Peyer's patch (tissue), 4 donors: ENCODE data around the gene CFAP20DC. TPM values are rescaled to one million over a fixed set of nuclear protein-coding genes. Genes with fewer than 3 reads are reported as not detected.

Experiments
- DNase-seq, 3 donors: peaks; one replicate each; pipeline ENCODE4 v3.0.0-alpha.2; 2017 to 2019
- H3K27ac ChIP-seq, 4 donors: fragments of 200-600 bp; sonication (generic); one replicate each; pipeline ENCODE4 v1.5.1; 2016 to 2019
- H3K27me3 ChIP-seq, 2 donors: fragments of 200-600 bp; sonication (generic); one replicate each; pipeline ENCODE4 v1.5.1; 2019
- H3K36me3 ChIP-seq, 3 donors: fragments of 200-600 bp; sonication (generic); one replicate each; pipeline ENCODE4 v1.5.1; 2016 to 2019
- H3K4me1 ChIP-seq, 4 donors: fragments of 200-600 bp; sonication (generic); one replicate each; pipeline ENCODE4 v1.5.1; 2016 to 2019
- H3K4me3 ChIP-seq, 4 donors: fragments of 200-600 bp; sonication (generic); 1 replicate in 3 of 4; 2 replicates in 1 of 4; pipeline ENCODE4 v1.5.1; 2016 to 2019; ENCODE audit warnings: mild to moderate bottlenecking in 1 of 4
- H3K9me3 ChIP-seq, 4 donors: fragments of 200-600 bp; sonication (generic); one replicate each; pipeline ENCODE4 v1.5.1; 2016 to 2019; ENCODE audit warnings: mild to moderate bottlenecking in 1 of 4
- CTCF ChIP-seq, 6 experiments: fragments of 450-650 bp in 4 of 6; fragments of 200-600 bp in 2 of 6; sonication (generic) in 1 of 6; IDR thresholded peaks; one replicate each; pipeline ENCODE4 v1.5.1; 2017 to 2019; ENCODE audit warnings: antibody characterized with exemption in 6 of 6, mild to moderate bottlenecking in 3 of 6, moderate library complexity in 1 of 6
- POLR2A ChIP-seq, 2 donors: fragments of 450-650 bp; IDR thresholded peaks; one replicate each; pipeline ENCODE4 v1.5.1; 2017; ENCODE audit warnings: antibody characterized with exemption in 2 of 2, mild to moderate bottlenecking in 2 of 2, moderate library complexity in 2 of 2
- total RNA-seq, 4 donors: library from RNA; depleted of rRNA; stranded (reverse); fragments of >200 nt; gene quantifications; one replicate each; pipeline ENCODE4 v1.1.0, GENCODE V29; 2016

CFAP20DC gene
- total RNA-seq, 4 donors from 2014 or later, result not detected

- Histone ChIP-seq H3K4me1 (no peaks in the 10 kb centered on the region), H3K9me3 (no peaks in the 10 kb centered on the region), H3K27me3 (no peaks in the 10 kb centered on the region), H3K36me3 (no peaks in the 10 kb centered on the region), H3K4me3 (no peak overlapping the region), H3K27ac (no peak overlapping the region)
- no peak for DNase-seq
- TF ChIP-seq POLR2A (IDR thresholded peaks at IDR 0.05), result no peak
- TF ChIP-seq CTCF (IDR thresholded peaks at IDR 0.05), result no peak
Measured at GRCh38 chr3:58784888-58785287, 264.9 kb downstream of the CFAP20DC start.

GRCh38 chr3:58784425-58784824, 265.4 kb downstream of the CFAP20DC start:
- Histone ChIP-seq H3K9me3 (no peaks in the 10 kb centered on the region), H3K27ac (no peak overlapping the region), H3K4me3 (no peak overlapping the region), H3K27me3 (no peaks in the 10 kb centered on the region), H3K4me1 (no peaks in the 10 kb centered on the region), H3K36me3 (no peaks in the 10 kb centered on the region)
- TF ChIP-seq CTCF (IDR thresholded peaks at IDR 0.05) (no peak), POLR2A (IDR thresholded peaks at IDR 0.05) (no peak)
- no peak for DNase-seq

- TF ChIP-seq POLR2A (IDR thresholded peaks at IDR 0.05) (no peak), CTCF (IDR thresholded peaks at IDR 0.05) (no peak)
- Histone ChIP-seq H3K4me1 (no peaks in the 10 kb centered on the region), H3K9me3 (no peaks in the 10 kb centered on the region), H3K36me3 (no peaks in the 10 kb centered on the region), H3K27me3 (no peaks in the 10 kb centered on the region), H3K27ac (no peak overlapping the region), H3K4me3 (no peak overlapping the region)
- no peak for DNase-seq
Measured at GRCh38 chr3:58783845-58784244, 266.0 kb downstream of the CFAP20DC start.

DNA sequence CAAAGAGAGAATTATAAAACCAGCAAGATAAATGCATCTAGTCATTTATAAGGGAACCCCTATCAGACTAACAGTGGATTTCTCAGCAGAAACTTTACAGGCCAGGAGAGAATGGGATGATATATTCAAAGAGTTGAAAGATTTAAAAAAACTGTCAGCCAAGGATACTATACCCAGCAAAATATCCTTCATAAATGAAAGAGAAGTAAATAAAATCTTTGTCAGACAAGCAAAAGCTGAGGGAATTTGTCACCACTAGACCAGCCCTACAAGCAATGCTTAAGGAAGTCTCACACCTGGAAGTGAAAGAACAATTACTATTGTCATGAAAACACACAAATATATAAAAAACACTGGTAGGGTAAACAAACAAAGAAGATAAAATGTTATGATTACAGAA, 269.9 kb downstream of the CFAP20DC start:
- H3K4me3 ChIP-seq, result no peak overlapping the region
- H3K4me1 ChIP-seq, result no peaks in the 10 kb centered on the region
- H3K27ac ChIP-seq, result no peak overlapping the region
- DNase-seq, result no peak
- no peaks in the 10 kb centered on the region for H3K27me3 ChIP-seq
- no peak for TF ChIP-seq POLR2A (IDR thresholded peaks at IDR 0.05)
- TF ChIP-seq CTCF (IDR thresholded peaks at IDR 0.05), result no peak
- H3K9me3 ChIP-seq, result no peaks in the 10 kb centered on the region
- no peaks in the 10 kb centered on the region for H3K36me3 ChIP-seq

- Histone ChIP-seq H3K4me1 (no peaks in the 10 kb centered on the region), H3K9me3 (no peaks in the 10 kb centered on the region), H3K36me3 (no peaks in the 10 kb centered on the region), H3K4me3 (no peak overlapping the region), H3K27me3 (no peaks in the 10 kb centered on the region), H3K27ac (no peak overlapping the region)
- no peak for DNase-seq
- no peak for TF ChIP-seq POLR2A (IDR thresholded peaks at IDR 0.05)
- no peak for TF ChIP-seq CTCF (IDR thresholded peaks at IDR 0.05)
Measured at GRCh38 chr3:58776231-58776630, 273.6 kb downstream of the CFAP20DC start.

DNA sequence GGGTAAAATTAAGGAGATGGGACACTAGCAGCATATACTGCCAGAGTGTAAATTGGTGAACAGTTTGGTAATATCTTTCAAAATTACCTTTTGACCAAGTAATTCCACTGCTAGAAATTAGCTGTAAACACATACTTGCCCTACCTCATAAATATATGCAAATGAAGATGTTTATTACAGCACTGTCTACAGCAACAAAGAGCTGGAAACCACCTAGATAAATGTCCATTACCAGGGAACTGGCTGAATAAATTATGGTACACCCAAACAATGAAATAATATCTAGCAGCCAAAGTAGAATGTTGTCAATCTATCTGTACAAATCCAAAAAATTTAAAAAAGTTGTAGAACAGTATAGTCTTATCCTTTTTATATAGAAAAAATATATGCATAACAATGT, 277.4 kb downstream of the CFAP20DC start:
- H3K36me3 ChIP-seq, result no peaks in the 10 kb centered on the region
- no peak overlapping the region for H3K27ac ChIP-seq
- no peak for TF ChIP-seq POLR2A (IDR thresholded peaks at IDR 0.05)
- TF ChIP-seq CTCF (IDR thresholded peaks at IDR 0.05), result no peak
- no peak for DNase-seq
- H3K4me3 ChIP-seq, result no peak overlapping the region
- no peaks in the 10 kb centered on the region for H3K4me1 ChIP-seq
- H3K9me3 ChIP-seq, result no peaks in the 10 kb centered on the region
- H3K27me3 ChIP-seq, result no peaks in the 10 kb centered on the region
